ENCODE data around the gene DSC3.

DSC3 gene

GRCh38 chr18:30971338-30971956 is 71.1 kb downstream of the DSC3 start:
- ATAC-seq (no peak), DNase-seq (no peak)
- no peaks in the 10 kb centered on the region for H3K9me3 Mint-ChIP-seq
- no peak overlapping the region for H3K27ac Mint-ChIP-seq
- H3K4me3 Mint-ChIP-seq = no peak overlapping the region
- no peaks in the 10 kb centered on the region for H3K36me3 Mint-ChIP-seq (ENCODE audit: low read depth)
- H3K27me3 Mint-ChIP-seq = no peaks in the 10 kb centered on the region
- H3K4me1 Mint-ChIP-seq = no peaks in the 10 kb centered on the region

GRCh38 chr18:30970196-30970816 is 72.2 kb downstream of the DSC3 start:
- DNase-seq = no peak
- Mint-ChIP-seq H3K27ac (no peak overlapping the region), H3K9me3 (no peaks in the 10 kb centered on the region), H3K27me3 (no peaks in the 10 kb centered on the region), H3K4me1 (no peaks in the 10 kb centered on the region), H3K36me3 (ENCODE audit: low read depth) (no peaks in the 10 kb centered on the region), H3K4me3 (no peak overlapping the region)
- ATAC-seq = no peak

GRCh38 chr18:30969670-30970170 is 72.8 kb downstream of the DSC3 start:
- ATAC-seq (no peak), DNase-seq (no peak)
- no peaks in the 10 kb centered on the region for H3K4me1 Mint-ChIP-seq
- H3K36me3 Mint-ChIP-seq (ENCODE audit: low read depth) = no peaks in the 10 kb centered on the region
- H3K27me3 Mint-ChIP-seq = no peaks in the 10 kb centered on the region
- H3K4me3 Mint-ChIP-seq = no peak overlapping the region
- no peak overlapping the region for H3K27ac Mint-ChIP-seq
- no peaks in the 10 kb centered on the region for H3K9me3 Mint-ChIP-seq

GRCh38 chr18:30967701-30968100 is 74.8 kb downstream of the DSC3 start:
- Mint-ChIP-seq H3K27ac (no peak overlapping the region), H3K9me3 (no peaks in the 10 kb centered on the region), H3K27me3 (no peaks in the 10 kb centered on the region), H3K36me3 (ENCODE audit: low read depth) (no peaks in the 10 kb centered on the region), H3K4me3 (no peak overlapping the region), H3K4me1 (no peaks in the 10 kb centered on the region)
- no peak for DNase-seq
- ATAC-seq = no peak

GRCh38 chr18:30965237-30965636 is 77.3 kb downstream of the DSC3 start:
- Mint-ChIP-seq H3K36me3 (ENCODE audit: low read depth) (no peaks in the 10 kb centered on the region), H3K9me3 (no peaks in the 10 kb centered on the region), H3K4me1 (no peaks in the 10 kb centered on the region)

GRCh38 chr18:30960661-30961060 is 81.9 kb downstream of the DSC3 start:
- no peak for ATAC-seq
- H3K4me1 Mint-ChIP-seq = no peaks in the 10 kb centered on the region
- H3K4me3 Mint-ChIP-seq = no peak overlapping the region
- no peaks in the 10 kb centered on the region for H3K27me3 Mint-ChIP-seq
- DNase-seq = no peak
- H3K9me3 Mint-ChIP-seq = peaks cover 4% of the 10 kb centered on the region
- H3K27ac Mint-ChIP-seq = no peak overlapping the region
- H3K36me3 Mint-ChIP-seq (ENCODE audit: low read depth) = no peaks in the 10 kb centered on the region

More at GRCh38 chr18:30965237-30965636, 77.3 kb downstream of the DSC3 start:
- ATAC-seq (no peak), DNase-seq (no peak)
- Mint-ChIP-seq H3K27me3 (no peaks in the 10 kb centered on the region), H3K4me3 (no peak overlapping the region), H3K27ac (no peak overlapping the region)

GRCh38 chr18:30957066-30957465 is 85.5 kb downstream of the DSC3 start:
- Mint-ChIP-seq H3K27me3 (no peaks in the 10 kb centered on the region), H3K27ac (no peak overlapping the region), H3K4me3 (no peak overlapping the region), H3K36me3 (ENCODE audit: low read depth) (no peaks in the 10 kb centered on the region), H3K4me1 (no peaks in the 10 kb centered on the region), H3K9me3 (peaks cover 7% of the 10 kb centered on the region)
- no peak for DNase-seq
- ATAC-seq = no peak

GRCh38 chr18:30954262-30954661 is 88.3 kb downstream of the DSC3 start:
- H3K4me3 Mint-ChIP-seq = no peak overlapping the region
- no peaks in the 10 kb centered on the region for H3K36me3 Mint-ChIP-seq (ENCODE audit: low read depth)

GRCh38 chr18:30945761-30946160 is 96.8 kb downstream of the DSC3 start:
- Mint-ChIP-seq H3K27me3 (no peaks in the 10 kb centered on the region), H3K27ac (no peak overlapping the region), H3K9me3 (peaks cover 9% of the 10 kb centered on the region), H3K4me1 (no peaks in the 10 kb centered on the region), H3K4me3 (no peak overlapping the region), H3K36me3 (ENCODE audit: low read depth) (no peaks in the 10 kb centered on the region)
- no peak for DNase-seq
- ATAC-seq = no peak

More at GRCh38 chr18:30954262-30954661, 88.3 kb downstream of the DSC3 start:
- no peak overlapping the region for H3K27ac Mint-ChIP-seq
- H3K27me3 Mint-ChIP-seq = no peaks in the 10 kb centered on the region
- peaks cover 3% of the 10 kb centered on the region for H3K9me3 Mint-ChIP-seq
- H3K4me1 Mint-ChIP-seq = no peaks in the 10 kb centered on the region
- no peak for ATAC-seq
- DNase-seq = no peak

GRCh38 chr18:30944773-30945417 is 97.6 kb downstream of the DSC3 start:
- ATAC-seq = no peak
- Mint-ChIP-seq H3K27ac (no peak overlapping the region), H3K4me3 (no peak overlapping the region), H3K27me3 (no peaks in the 10 kb centered on the region), H3K36me3 (ENCODE audit: low read depth) (no peaks in the 10 kb centered on the region), H3K4me1 (no peaks in the 10 kb centered on the region), H3K9me3 (peaks cover 9% of the 10 kb centered on the region)
- DNase-seq = no peak

GRCh38 chr18:30940952-30941539 is 101.5 kb downstream of the DSC3 start:
- Mint-ChIP-seq H3K9me3 (peaks cover 13% of the 10 kb centered on the region), H3K27me3 (no peaks in the 10 kb centered on the region), H3K36me3 (ENCODE audit: low read depth) (no peaks in the 10 kb centered on the region), H3K4me3 (no peak overlapping the region), H3K27ac (no peak overlapping the region), H3K4me1 (no peaks in the 10 kb centered on the region)
- no peak for DNase-seq
- ATAC-seq = no peak
